ENCODE data around the gene DNAH7. TPM values are rescaled to one million over a fixed set of nuclear protein-coding genes. Genes with fewer than 3 reads are reported as not detected.

DNAH7 gene
- total RNA-seq, 2 experiments from 2014 or later: 0.07 to 0.17 TPM

DNA sequence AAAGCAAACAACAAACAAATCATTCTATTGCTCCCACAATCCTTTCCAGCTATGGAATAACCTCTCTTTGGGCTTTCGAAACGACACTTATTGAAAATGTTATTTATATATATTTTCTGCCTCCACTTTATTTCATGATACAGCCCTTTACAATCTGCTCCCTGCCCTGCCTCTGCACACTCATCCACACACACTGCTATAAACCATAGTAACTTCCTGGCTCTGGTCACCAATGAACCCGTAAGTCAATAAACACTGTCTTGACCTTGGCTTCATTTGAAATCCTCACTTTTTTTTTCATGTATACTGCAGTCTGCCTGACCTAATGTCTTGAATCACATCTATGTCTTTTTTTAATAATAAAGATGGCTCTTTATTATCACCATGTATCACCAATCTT lies 250.1 kb downstream of the DNAH7 start:
- Mint-ChIP-seq H3K27ac (no peak overlapping the region), H3K36me3 (no peaks in the 10 kb centered on the region), H3K9me3 (no peaks in the 10 kb centered on the region), H3K4me1 (ENCODE audit: low read depth) (no peaks in the 10 kb centered on the region), H3K4me3 (no peak overlapping the region), H3K27me3 (peaks cover 2% of the 10 kb centered on the region)
- ChIA-PET CTCF (no interaction called here), POLR2A (no interaction called here)
- intact Hi-C loops (cut with micrococcal nuclease): no loop called here
- no peak for DNase-seq

DNA sequence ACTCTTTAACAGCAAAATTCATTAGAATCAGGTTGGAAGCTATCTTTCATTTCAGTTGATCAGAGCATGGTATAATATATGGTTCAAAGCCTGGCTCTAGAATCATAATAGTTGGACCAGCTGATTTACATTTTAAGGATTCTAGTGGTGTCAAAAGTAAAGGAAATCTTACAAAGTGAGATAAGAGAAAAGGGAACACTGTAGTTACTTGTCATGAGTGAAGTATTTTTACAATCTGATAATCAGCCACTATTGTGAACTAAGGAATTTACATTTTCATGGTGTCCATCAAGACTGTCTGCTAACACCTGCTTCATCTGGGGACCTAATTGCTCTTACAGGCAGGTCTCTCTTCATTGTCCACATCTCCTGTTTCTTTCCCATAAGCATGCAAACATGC lies 250.5 kb downstream of the DNAH7 start:
- Mint-ChIP-seq H3K36me3 (no peaks in the 10 kb centered on the region), H3K27me3 (peaks cover 2% of the 10 kb centered on the region), H3K4me1 (ENCODE audit: low read depth) (no peaks in the 10 kb centered on the region), H3K9me3 (no peaks in the 10 kb centered on the region), H3K4me3 (no peak overlapping the region), H3K27ac (no peak overlapping the region)
- no peak for DNase-seq
- intact Hi-C loops (cut with micrococcal nuclease): no loop called here
- CTCF ChIA-PET: no interaction called here
- POLR2A ChIA-PET: no interaction called here

DNA sequence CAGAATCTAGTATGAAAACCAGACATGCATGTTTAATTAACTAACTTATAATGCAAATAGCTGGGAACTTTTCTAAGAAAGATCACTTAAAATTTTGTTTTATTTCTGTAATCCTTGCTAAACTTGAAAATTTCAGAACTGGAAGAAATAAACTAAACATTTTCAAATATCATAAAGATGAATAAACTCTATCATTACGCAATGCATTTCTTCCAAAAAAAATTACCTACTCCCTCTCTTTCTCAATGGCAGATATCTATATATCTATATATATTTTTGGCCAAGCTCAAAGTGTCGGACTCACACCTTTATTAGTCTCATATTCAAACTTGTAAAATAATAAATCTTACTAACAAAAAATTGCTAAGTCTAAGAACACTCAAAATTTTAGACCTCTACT lies 253.6 kb downstream of the DNAH7 start:
- no peak overlapping the region for H3K4me3 Mint-ChIP-seq
- no peak overlapping the region for H3K27ac Mint-ChIP-seq
- CTCF ChIA-PET: no interaction called here
- H3K36me3 Mint-ChIP-seq: no peaks in the 10 kb centered on the region
- POLR2A ChIA-PET: no interaction called here
- no peaks in the 10 kb centered on the region for H3K4me1 Mint-ChIP-seq (ENCODE audit: low read depth)
- intact Hi-C loops (cut with micrococcal nuclease): no loop called here
- H3K9me3 Mint-ChIP-seq: no peaks in the 10 kb centered on the region
- peaks cover 2% of the 10 kb centered on the region for H3K27me3 Mint-ChIP-seq
- no peak for DNase-seq

DNA sequence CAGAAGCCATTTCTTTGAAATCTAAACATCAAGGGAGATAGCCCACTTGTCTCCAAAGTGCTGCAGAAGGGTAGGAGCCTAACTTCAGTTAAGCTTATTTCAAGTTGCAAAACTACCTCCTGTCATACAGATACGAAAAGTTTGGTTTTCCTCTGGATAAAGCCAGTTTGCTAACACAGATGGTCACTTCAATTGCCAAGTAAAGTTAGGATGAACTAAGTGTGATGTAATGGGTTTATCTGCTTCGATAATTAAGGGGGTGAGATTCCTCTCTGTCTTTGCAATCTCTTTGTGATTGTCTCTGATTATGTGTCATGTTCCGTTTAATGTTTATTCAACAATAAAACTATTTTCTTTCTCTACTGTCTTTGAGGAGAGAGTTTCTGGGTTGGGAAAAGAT lies 255.2 kb downstream of the DNAH7 start:
- no peaks in the 10 kb centered on the region for H3K27me3 Mint-ChIP-seq

DNA sequence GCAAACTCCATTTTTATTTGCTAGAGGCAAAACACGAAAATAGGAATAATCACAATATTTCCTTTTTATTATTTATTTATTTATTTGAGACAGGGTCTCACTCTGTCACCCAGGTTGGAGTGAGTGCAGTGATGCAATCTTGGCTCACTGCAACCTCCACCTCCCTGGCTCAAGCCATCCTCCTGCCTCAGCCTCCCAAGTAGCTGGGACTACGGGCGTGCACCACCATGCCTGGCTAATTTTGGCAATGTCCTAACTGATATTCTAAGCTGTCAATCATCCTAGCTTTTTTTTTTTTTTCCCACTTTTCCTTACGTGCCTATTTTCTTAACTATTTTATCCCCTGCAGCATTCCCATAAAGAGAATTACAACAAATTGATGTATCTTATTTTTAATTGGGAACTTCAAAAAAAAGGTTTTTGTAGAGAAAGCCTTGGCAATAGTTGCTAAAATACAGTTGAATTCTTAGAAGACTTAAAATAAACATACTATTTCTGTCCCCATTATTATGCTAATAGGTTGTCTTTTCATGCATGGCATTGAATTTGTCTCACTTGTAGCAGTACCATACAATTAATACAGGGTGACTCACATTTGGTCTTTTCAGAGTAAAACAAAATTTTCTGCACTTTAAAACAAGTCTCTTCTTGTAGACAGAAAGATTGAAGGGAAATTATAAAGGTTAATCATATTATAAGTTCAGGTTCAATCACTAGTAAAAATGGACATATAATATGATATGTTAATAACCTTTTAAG lies 258.1 kb downstream of the DNAH7 start:
- intact Hi-C loops (cut with micrococcal nuclease): no loop called here
- no peak overlapping the region for H3K4me3 Mint-ChIP-seq
- CTCF ChIA-PET: no interaction called here

More for the DNA sequence above, 255.2 kb downstream of the DNAH7 start:
- ChIA-PET CTCF (no interaction called here), POLR2A (no interaction called here)
- Mint-ChIP-seq H3K27ac (no peak overlapping the region), H3K9me3 (no peaks in the 10 kb centered on the region), H3K4me1 (ENCODE audit: low read depth) (no peaks in the 10 kb centered on the region), H3K4me3 (no peak overlapping the region), H3K36me3 (no peaks in the 10 kb centered on the region)
- DNase-seq: no peak
- intact Hi-C loops (cut with micrococcal nuclease): no loop called here

DNA sequence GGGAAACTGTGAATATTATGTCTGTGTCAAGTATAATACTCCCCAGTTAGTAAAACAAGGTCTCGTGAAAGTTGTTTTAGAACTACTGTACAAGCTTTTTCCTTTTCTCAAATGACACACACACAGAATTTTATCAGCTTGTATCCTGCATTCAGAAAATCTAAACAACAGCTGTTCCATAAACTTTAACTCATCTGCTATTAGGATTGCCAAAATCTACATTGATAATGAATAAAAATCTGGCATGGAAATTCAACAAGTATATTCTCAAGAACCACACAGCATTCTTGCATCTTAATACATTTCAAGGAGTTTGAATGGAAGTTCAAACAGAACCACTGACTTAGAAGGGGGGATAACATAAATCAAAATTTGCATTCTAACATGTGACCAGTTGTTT lies 260.4 kb downstream of the DNAH7 start:
- ChIA-PET POLR2A (no interaction called here), CTCF (no interaction called here)
- Mint-ChIP-seq H3K27me3 (no peaks in the 10 kb centered on the region), H3K36me3 (no peaks in the 10 kb centered on the region), H3K27ac (no peak overlapping the region), H3K9me3 (no peaks in the 10 kb centered on the region), H3K4me3 (no peak overlapping the region), H3K4me1 (ENCODE audit: low read depth) (no peaks in the 10 kb centered on the region)
- intact Hi-C loops (cut with micrococcal nuclease): no loop called here
- no peak for DNase-seq

More for the DNA sequence above, 258.1 kb downstream of the DNAH7 start:
- Mint-ChIP-seq H3K27ac (no peak overlapping the region), H3K9me3 (no peaks in the 10 kb centered on the region), H3K36me3 (no peaks in the 10 kb centered on the region), H3K4me1 (ENCODE audit: low read depth) (no peaks in the 10 kb centered on the region), H3K27me3 (no peaks in the 10 kb centered on the region)
- POLR2A ChIA-PET: no interaction called here
- DNase-seq: no peak

DNA sequence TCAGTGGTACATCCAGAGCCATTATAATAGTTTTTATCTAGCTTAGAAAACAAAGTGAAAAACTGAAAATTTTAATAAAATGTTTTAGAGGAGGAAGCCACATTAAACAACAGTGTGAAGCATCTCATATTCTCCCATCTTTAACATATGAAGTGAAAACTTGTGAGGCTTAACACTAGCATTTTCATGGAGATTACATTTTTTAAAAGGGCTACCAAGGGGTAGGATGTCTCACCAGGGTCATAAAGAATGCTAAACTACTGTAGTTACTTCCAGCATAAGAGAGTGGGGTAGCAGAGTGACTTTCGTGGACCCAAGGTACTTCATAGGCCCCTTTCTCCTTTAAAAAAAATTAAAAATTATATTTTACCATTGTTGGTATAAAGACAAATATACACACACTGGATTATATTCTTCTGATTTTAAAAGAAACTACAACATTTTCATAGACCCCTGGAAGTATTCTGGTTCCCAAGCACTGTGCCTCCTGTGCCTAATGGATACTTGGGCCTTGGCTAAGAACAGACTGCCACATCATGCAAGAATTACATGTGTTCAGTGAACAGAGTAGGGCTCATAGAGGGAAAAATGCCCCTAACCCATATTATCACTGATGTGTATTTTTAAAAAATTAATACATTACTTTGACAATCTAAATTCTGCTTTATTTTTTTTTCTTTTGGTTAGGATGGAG lies 263.2 kb downstream of the DNAH7 start:
- H3K4me3 Mint-ChIP-seq: no peak overlapping the region
- POLR2A ChIA-PET: no interaction called here
- intact Hi-C loops (cut with micrococcal nuclease): no loop called here
- H3K27ac Mint-ChIP-seq: no peak overlapping the region
- no peak for DNase-seq
- H3K4me1 Mint-ChIP-seq (ENCODE audit: low read depth): no peaks in the 10 kb centered on the region
- no peaks in the 10 kb centered on the region for H3K27me3 Mint-ChIP-seq
- CTCF ChIA-PET: no interaction called here
- H3K9me3 Mint-ChIP-seq: no peaks in the 10 kb centered on the region
- H3K36me3 Mint-ChIP-seq: no peaks in the 10 kb centered on the region

DNA sequence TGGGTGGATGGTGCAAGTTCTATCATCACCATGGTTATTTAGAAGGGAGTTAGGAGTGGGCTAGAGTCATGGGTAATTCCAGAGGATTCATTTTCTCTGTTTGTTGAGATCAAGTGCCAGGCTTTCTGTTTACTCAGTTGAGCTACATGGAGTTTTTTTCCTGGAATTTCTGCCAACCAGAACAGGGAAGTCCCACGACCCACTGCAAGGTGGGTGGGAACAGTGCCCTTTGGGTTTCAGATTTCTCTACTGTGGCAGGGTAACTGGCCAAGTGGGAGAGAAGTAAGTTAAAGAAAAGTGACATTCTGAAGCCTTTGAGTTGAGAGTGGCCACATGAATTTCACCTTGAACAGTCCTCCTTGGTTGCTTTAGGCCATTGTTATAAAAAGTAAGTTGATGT lies 272.8 kb downstream of the DNAH7 start:
- peaks cover 5% of the 10 kb centered on the region for H3K9me3 Mint-ChIP-seq
- peaks cover under 1% of the 10 kb centered on the region for H3K36me3 Mint-ChIP-seq
- no peaks in the 10 kb centered on the region for H3K4me1 Mint-ChIP-seq (ENCODE audit: low read depth)
- H3K27me3 Mint-ChIP-seq: no peaks in the 10 kb centered on the region
- intact Hi-C loops (cut with micrococcal nuclease): no loop called here
- no peak overlapping the region for H3K4me3 Mint-ChIP-seq
- POLR2A ChIA-PET: no interaction called here
- DNase-seq: no peak
- H3K27ac Mint-ChIP-seq: no peak overlapping the region
- CTCF ChIA-PET: no interaction called here

DNA sequence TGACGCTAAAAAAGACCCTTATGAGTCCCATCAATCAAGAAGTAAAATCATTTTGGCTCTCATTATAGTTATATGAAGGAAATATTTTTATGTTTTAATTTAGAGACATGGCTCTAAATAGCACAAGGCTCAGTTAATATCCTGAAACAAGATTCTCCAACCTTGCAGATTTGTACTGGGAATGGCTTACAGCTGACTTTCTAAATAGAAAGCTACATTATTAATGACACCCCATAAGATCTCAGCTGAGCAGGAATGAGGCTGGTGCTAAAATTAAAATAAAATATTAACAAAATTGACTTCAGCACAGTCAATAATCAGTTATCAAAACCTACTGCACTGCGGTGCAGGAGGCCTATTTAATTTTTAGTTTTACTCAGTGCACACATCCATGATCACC lies 274.8 kb downstream of the DNAH7 start:
- intact Hi-C loops (cut with micrococcal nuclease): no loop called here
- H3K4me3 Mint-ChIP-seq: no peak overlapping the region
- H3K27ac Mint-ChIP-seq: no peak overlapping the region
- no peak for DNase-seq
- no peaks in the 10 kb centered on the region for H3K4me1 Mint-ChIP-seq (ENCODE audit: low read depth)
- H3K27me3 Mint-ChIP-seq: no peaks in the 10 kb centered on the region
- peaks cover 5% of the 10 kb centered on the region for H3K36me3 Mint-ChIP-seq
- CTCF ChIA-PET: interaction anchor here (0.6 kb wide), 1 partner anchor 470 kb away, joined by 3 read pairs; no protein-coding TSS in a partner anchor
- H3K9me3 Mint-ChIP-seq: peaks cover 15% of the 10 kb centered on the region
- POLR2A ChIA-PET: no interaction called here

DNA sequence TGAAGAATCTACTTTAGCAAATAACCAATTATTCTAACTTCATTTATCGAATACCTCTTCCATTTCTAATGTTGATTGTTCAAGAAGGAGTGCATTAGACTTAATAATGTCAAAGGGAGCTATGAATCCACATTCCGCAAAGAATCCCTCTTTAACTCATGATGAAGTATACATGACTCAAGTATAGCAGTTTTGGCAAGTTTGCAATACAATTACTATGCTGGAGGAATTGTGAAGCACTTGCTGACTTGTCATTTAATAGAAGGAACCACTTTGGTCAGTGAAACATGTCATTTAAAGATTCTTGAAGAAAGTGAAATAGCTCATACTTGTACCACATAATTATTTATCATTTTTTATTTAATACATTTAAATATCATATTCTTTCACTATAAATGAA lies 286.5 kb downstream of the DNAH7 start:
- no peaks in the 10 kb centered on the region for H3K27me3 Mint-ChIP-seq
- H3K9me3 Mint-ChIP-seq: no peaks in the 10 kb centered on the region
- H3K4me3 Mint-ChIP-seq: no peak overlapping the region
- no peak for DNase-seq
- ChIA-PET POLR2A (no interaction called here), CTCF (no interaction called here)
- intact Hi-C loops (cut with micrococcal nuclease): no loop called here
- no peaks in the 10 kb centered on the region for H3K36me3 Mint-ChIP-seq
- no peak overlapping the region for H3K27ac Mint-ChIP-seq
- no peaks in the 10 kb centered on the region for H3K4me1 Mint-ChIP-seq (ENCODE audit: low read depth)

DNA sequence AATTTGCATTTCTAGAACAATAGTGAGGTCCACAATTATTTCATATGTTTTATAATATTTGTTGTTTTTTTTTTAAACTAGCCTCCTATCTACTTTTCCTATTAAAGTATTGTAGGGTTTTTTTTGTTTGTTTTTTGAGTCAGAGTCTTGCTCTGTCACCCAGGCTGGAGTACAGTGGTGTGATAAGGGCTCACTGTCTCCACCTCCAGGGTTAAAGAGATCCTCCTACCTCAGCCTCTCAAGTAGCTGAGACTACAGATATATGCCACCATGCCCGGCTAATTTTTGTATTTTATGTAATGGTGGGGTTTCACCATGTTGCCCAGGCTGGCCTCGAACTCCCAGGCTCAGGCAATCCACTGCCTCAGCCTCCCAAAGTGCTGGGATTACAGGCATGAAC lies 289.1 kb downstream of the DNAH7 start:
- no peaks in the 10 kb centered on the region for H3K36me3 Mint-ChIP-seq
- CTCF ChIA-PET: interaction anchor here (1.0 kb wide), 1 partner anchor 289 kb away, joined by 3 read pairs; the partner anchor contains the start of gene DNAH7
- H3K9me3 Mint-ChIP-seq: no peaks in the 10 kb centered on the region
- intact Hi-C loops (cut with micrococcal nuclease): no loop called here
- POLR2A ChIA-PET: interaction anchor here (0.6 kb wide), 1 partner anchor 630 kb away, joined by 3 read pairs; no protein-coding TSS in a partner anchor
- no peaks in the 10 kb centered on the region for H3K27me3 Mint-ChIP-seq
- H3K4me1 Mint-ChIP-seq (ENCODE audit: low read depth): no peaks in the 10 kb centered on the region
- no peak for DNase-seq
- H3K27ac Mint-ChIP-seq: no peak overlapping the region
- H3K4me3 Mint-ChIP-seq: no peak overlapping the region

DNA sequence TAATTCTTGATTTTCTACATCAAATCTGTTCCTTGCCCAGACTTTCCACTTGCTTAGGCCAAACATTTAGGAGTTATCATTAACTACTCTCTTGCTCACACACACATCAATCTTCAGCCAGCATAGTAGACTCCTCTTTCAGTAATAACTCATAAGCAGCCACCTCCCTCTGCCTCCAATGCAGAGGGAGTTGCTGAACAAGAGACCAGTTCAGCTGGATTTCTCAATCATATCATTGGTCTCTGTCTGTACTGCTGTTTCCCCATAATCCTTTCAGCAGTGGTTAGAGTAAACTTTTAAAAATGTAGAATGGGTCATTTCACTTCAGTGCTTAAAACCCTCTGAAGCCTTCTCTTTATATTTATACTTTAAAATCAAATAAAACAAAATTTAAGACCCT lies 298.7 kb downstream of the DNAH7 start:
- intact Hi-C loops (cut with micrococcal nuclease): no loop called here
- Mint-ChIP-seq H3K4me1 (ENCODE audit: low read depth) (no peaks in the 10 kb centered on the region), H3K27ac (no peak overlapping the region), H3K27me3 (no peaks in the 10 kb centered on the region), H3K36me3 (no peaks in the 10 kb centered on the region), H3K9me3 (peaks cover 12% of the 10 kb centered on the region), H3K4me3 (no peak overlapping the region)
- ChIA-PET POLR2A (no interaction called here), CTCF (no interaction called here)
- DNase-seq: no peak

DNA sequence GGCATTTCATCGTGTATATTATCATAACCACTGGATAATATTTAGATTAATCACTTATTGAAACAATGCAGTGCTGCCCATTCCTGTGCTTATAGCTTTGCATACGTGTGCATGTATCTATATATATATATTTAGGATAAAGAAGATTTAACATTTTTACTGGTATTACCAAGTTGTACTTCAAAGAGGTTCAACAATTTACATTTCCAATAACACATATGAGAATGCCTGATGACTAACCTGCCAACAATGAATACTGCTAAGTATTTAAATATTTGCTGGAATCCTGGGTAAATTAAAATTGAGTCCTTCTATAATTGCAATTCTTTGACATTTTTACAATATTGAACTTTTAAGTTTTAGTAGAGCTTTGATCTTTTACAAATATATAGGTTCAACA lies 300.2 kb downstream of the DNAH7 start:
- Mint-ChIP-seq H3K9me3 (peaks cover 24% of the 10 kb centered on the region), H3K27me3 (no peaks in the 10 kb centered on the region), H3K36me3 (no peaks in the 10 kb centered on the region), H3K4me1 (ENCODE audit: low read depth) (no peaks in the 10 kb centered on the region), H3K27ac (no peak overlapping the region), H3K4me3 (no peak overlapping the region)
- POLR2A ChIA-PET: no interaction called here
- CTCF ChIA-PET: no interaction called here
- no peak for DNase-seq
- intact Hi-C loops (cut with micrococcal nuclease): no loop called here
